Karpas-422 (cell line): Measurements from ENCODE around the gene LPAR1. TPM values are rescaled to one million over a fixed set of nuclear protein-coding genes. Genes with fewer than 3 reads are reported as not detected.

ENCODE experiments used
- DNase-seq: peaks from one replicate; pipeline ENCODE4 v3.0.0-alpha.2; 2015
- H2AFZ ChIP-seq: fragments of 200-600 bp; sonication (generic); 2 replicates; pipeline ENCODE4 v1.6.1; 2014; ENCODE audit warnings: antibody characterized with exemption, low read length, mixed read lengths
- H3K27ac ChIP-seq: fragments of 200-600 bp; sonication (generic); 2 replicates; pipeline ENCODE4 v1.5.1; 2014; ENCODE audit warnings: mild to moderate bottlenecking, low read length, moderate library complexity
- H3K27me3 ChIP-seq: fragments of 200-600 bp; sonication (generic); 2 replicates; pipeline ENCODE4 v1.6.1; 2014; ENCODE audit warnings: low read length, mixed read lengths
- H3K36me3 ChIP-seq: fragments of 200-600 bp; sonication (generic); 2 replicates; pipeline ENCODE4 v1.6.1; 2014; ENCODE audit warnings: low read length, mixed read lengths; ENCODE audit not compliant: insufficient read depth
- H3K4me1 ChIP-seq: fragments of 200-600 bp; sonication (generic); 2 replicates; pipeline ENCODE4 v1.6.1; 2014; ENCODE audit warnings: mild to moderate bottlenecking, low read length, mixed read lengths
- H3K4me2 ChIP-seq: fragments of 200-600 bp; sonication (generic); 2 replicates; pipeline ENCODE4 v1.6.1; 2014; ENCODE audit warnings: low read length, low read depth, mild to moderate bottlenecking; ENCODE audit not compliant: poor library complexity, severe bottlenecking
- H3K4me3 ChIP-seq: fragments of 200-600 bp; sonication (generic); 2 replicates; pipeline ENCODE4 v1.5.1; 2014; ENCODE audit warnings: mild to moderate bottlenecking, antibody characterized with exemption, low read length, mixed read lengths
- H3K79me2 ChIP-seq: fragments of 200-600 bp; sonication (generic); 2 replicates; pipeline ENCODE4 v1.6.1; 2014; ENCODE audit warnings: mild to moderate bottlenecking, low read length, mixed read lengths
- H3K9ac ChIP-seq: fragments of 200-600 bp; sonication (generic); 2 replicates; pipeline ENCODE4 v1.6.0; 2014; ENCODE audit warnings: low read length
- H3K9me2 ChIP-seq: fragments of 200-600 bp; sonication (generic), shearing (Covaris generic); replicated peaks from 2 replicates; pipeline ENCODE4 v1.6.0; 2014; ENCODE audit warnings: mild to moderate bottlenecking, low read length, moderate library complexity; ENCODE audit not compliant: insufficient read depth
- H3K9me3 ChIP-seq: fragments of 300-700, 200-600 bp; sonication (generic); 2 replicates; pipeline ENCODE4 v1.6.1; 2014; ENCODE audit warnings: low read length, mixed read lengths
- H4K20me1 ChIP-seq: fragments of 200-600 bp; sonication (generic); 2 replicates; pipeline ENCODE4 v1.6.1; 2014; ENCODE audit warnings: mild to moderate bottlenecking, antibody characterized with exemption, low read length, low read depth; ENCODE audit not compliant: insufficient read depth
- total RNA-seq: library from RNA; depleted of rRNA; stranded (reverse); fragments of >200 nt; shearing (Covaris generic); gene quantifications from 2 replicates; pipeline ENCODE4 v1.2.3, GENCODE V29; 2014; ENCODE audit warnings: low replicate concordance

Gene LPAR1
- total RNA-seq, 1 experiment from 2014 or later = not detected

DNA sequence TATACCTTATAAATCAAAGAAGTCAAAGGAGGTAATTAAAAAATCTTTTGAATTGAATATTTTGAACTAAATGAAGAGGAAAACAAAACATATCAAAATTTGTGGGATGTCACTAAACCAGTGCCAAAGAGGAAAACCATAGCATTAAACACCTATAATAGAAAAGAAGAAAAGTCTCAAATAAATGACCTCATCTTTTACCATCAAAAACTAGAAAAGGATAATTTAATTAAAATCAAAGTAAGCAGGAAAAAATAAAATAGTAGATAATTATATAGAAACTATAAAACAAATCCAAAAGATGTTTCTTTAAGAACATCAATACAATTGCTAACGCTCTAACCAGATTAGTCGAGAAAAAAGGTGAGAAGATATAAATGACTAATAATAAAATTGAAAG lies 47.8 kb downstream of the LPAR1 start:
- H3K9ac ChIP-seq = no peak overlapping the region
- no peaks in the 10 kb centered on the region; the same call in 1 of the 2 replicates for H3K9me2 ChIP-seq
- no peak overlapping the region for H3K4me2 ChIP-seq
- no peaks in the 10 kb centered on the region for H3K36me3 ChIP-seq
- no peaks in the 10 kb centered on the region for H3K9me3 ChIP-seq
- no peaks in the 10 kb centered on the region for H4K20me1 ChIP-seq
- H3K27ac ChIP-seq = no peak overlapping the region
- no peak overlapping the region for H3K4me3 ChIP-seq
- no peaks in the 10 kb centered on the region for H3K79me2 ChIP-seq
- no peaks in the 10 kb centered on the region for H3K4me1 ChIP-seq
- no peaks in the 10 kb centered on the region for H3K27me3 ChIP-seq
- H2AFZ ChIP-seq = no peak overlapping the region
- no peak for DNase-seq

- Histone ChIP-seq H3K36me3 (no peaks in the 10 kb centered on the region), H3K4me3 (no peak overlapping the region), H3K79me2 (no peaks in the 10 kb centered on the region), H3K9ac (no peak overlapping the region), H3K4me1 (no peaks in the 10 kb centered on the region), H3K9me3 (no peaks in the 10 kb centered on the region), H3K4me2 (no peak overlapping the region), H2AFZ (no peak overlapping the region), H4K20me1 (no peaks in the 10 kb centered on the region), H3K9me2 (no peaks in the 10 kb centered on the region), H3K27ac (no peak overlapping the region), H3K27me3 (no peaks in the 10 kb centered on the region)
- no peak for DNase-seq
Measured at GRCh38 chr9:110986529-110986928, 51.7 kb downstream of the LPAR1 start.

- no peaks in the 10 kb centered on the region for H4K20me1 ChIP-seq
- no peak overlapping the region for H3K4me3 ChIP-seq
Measured at GRCh38 chr9:110984890-110985437, 53.3 kb downstream of the LPAR1 start.

GRCh38 chr9:110980261-110980660 lies 58.0 kb downstream of the LPAR1 start:
- no peaks in the 10 kb centered on the region for H3K9me3 ChIP-seq
- no peaks in the 10 kb centered on the region for H3K79me2 ChIP-seq
- H3K27me3 ChIP-seq = no peaks in the 10 kb centered on the region
- H3K4me1 ChIP-seq = no peaks in the 10 kb centered on the region
- no peak overlapping the region for H2AFZ ChIP-seq
- no peaks in the 10 kb centered on the region for H4K20me1 ChIP-seq
- H3K4me2 ChIP-seq = no peak overlapping the region
- no peak overlapping the region for H3K4me3 ChIP-seq
- H3K9me2 ChIP-seq = no peaks in the 10 kb centered on the region; the same call in 1 of the 2 replicates
- H3K36me3 ChIP-seq = no peaks in the 10 kb centered on the region
- H3K9ac ChIP-seq = no peak overlapping the region
- H3K27ac ChIP-seq = no peak overlapping the region
- DNase-seq = no peak

More at GRCh38 chr9:110984890-110985437, 53.3 kb downstream of the LPAR1 start:
- Histone ChIP-seq H3K9me2 (no peaks in the 10 kb centered on the region; the same call in 1 of the 2 replicates), H3K4me2 (no peak overlapping the region), H3K9ac (no peak overlapping the region), H3K27me3 (no peaks in the 10 kb centered on the region), H3K4me1 (no peaks in the 10 kb centered on the region), H3K36me3 (no peaks in the 10 kb centered on the region), H2AFZ (no peak overlapping the region), H3K79me2 (no peaks in the 10 kb centered on the region), H3K9me3 (no peaks in the 10 kb centered on the region), H3K27ac (no peak overlapping the region)
- no peak for DNase-seq

DNA sequence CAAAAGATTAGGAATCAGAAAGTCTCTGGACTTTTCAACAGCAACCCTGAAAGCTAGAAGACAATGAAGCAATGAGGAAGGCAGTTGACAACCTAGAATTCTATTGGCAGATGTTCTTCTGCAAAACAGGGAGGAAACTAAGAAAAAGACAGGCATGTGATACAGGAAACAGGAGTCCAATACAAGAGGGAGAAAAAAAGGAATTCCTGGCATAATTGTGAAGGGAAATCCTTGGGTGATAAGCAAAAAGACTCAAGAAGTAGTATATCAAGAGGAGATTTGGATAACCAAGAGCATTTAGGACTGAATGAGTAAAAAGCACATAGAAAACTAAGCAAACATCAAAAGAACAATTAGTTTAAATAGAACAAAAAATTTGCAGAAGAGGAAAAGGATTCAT lies 58.6 kb downstream of the LPAR1 start:
- H3K4me1 ChIP-seq = no peaks in the 10 kb centered on the region
- H4K20me1 ChIP-seq = no peaks in the 10 kb centered on the region
- H3K9ac ChIP-seq = no peak overlapping the region
- no peaks in the 10 kb centered on the region for H3K27me3 ChIP-seq
- no peaks in the 10 kb centered on the region for H3K9me3 ChIP-seq
- H3K9me2 ChIP-seq = no peaks in the 10 kb centered on the region; the same call in 1 of the 2 replicates
- H3K79me2 ChIP-seq = no peaks in the 10 kb centered on the region
- no peak overlapping the region for H3K4me3 ChIP-seq
- no peak overlapping the region for H2AFZ ChIP-seq
- H3K27ac ChIP-seq = no peak overlapping the region
- H3K36me3 ChIP-seq = no peaks in the 10 kb centered on the region
- no peak for DNase-seq
- no peak overlapping the region for H3K4me2 ChIP-seq

GRCh38 chr9:110978516-110978915 lies 59.8 kb downstream of the LPAR1 start:
- H4K20me1 ChIP-seq = no peaks in the 10 kb centered on the region

DNA sequence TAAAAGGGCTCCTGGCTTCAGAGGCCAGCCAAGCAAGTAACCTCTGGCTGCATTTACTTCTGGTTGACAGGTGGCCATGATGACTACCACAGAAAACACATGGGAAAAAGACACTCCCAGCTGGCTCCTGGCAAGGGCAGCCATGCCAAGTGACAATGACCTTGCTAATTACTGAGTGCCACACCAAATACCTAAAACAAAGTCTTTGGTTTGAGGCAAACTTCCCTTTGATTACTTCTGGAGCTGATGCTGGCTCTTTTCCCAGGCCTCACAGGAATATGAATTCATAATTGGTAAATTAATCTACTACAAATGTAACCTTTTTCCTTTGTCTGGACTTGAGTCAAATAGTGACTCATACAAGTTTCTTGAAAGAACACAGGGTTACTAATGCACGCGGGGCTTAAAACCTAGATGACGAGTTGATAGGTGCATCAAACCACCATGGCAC lies 61.0 kb downstream of the LPAR1 start:
- Histone ChIP-seq H3K9ac (no peak overlapping the region), H3K27ac (no peak overlapping the region), H3K4me2 (no peak overlapping the region), H2AFZ (no peak overlapping the region), H3K79me2 (no peaks in the 10 kb centered on the region), H3K9me2 (no peaks in the 10 kb centered on the region; the same call in 1 of the 2 replicates), H4K20me1 (no peaks in the 10 kb centered on the region), H3K27me3 (no peaks in the 10 kb centered on the region), H3K4me3 (no peak overlapping the region), H3K36me3 (no peaks in the 10 kb centered on the region), H3K4me1 (no peaks in the 10 kb centered on the region), H3K9me3 (no peaks in the 10 kb centered on the region)
- no peak for DNase-seq

More at GRCh38 chr9:110978516-110978915, 59.8 kb downstream of the LPAR1 start:
- no peak overlapping the region for H3K4me3 ChIP-seq
- no peaks in the 10 kb centered on the region for H3K79me2 ChIP-seq
- H3K27ac ChIP-seq = no peak overlapping the region
- H3K9me3 ChIP-seq = no peaks in the 10 kb centered on the region
- no peaks in the 10 kb centered on the region; the same call in 1 of the 2 replicates for H3K9me2 ChIP-seq
- H3K4me1 ChIP-seq = no peaks in the 10 kb centered on the region
- no peak overlapping the region for H3K4me2 ChIP-seq
- DNase-seq = no peak
- H2AFZ ChIP-seq = no peak overlapping the region
- H3K9ac ChIP-seq = no peak overlapping the region
- no peaks in the 10 kb centered on the region for H3K27me3 ChIP-seq
- H3K36me3 ChIP-seq = no peaks in the 10 kb centered on the region

GRCh38 chr9:110975969-110976368 lies 62.3 kb downstream of the LPAR1 start:
- Histone ChIP-seq H3K9me2 (no peaks in the 10 kb centered on the region; the same call in 1 of the 2 replicates), H3K79me2 (no peaks in the 10 kb centered on the region), H3K9ac (no peak overlapping the region), H3K27ac (no peak overlapping the region), H3K9me3 (no peaks in the 10 kb centered on the region), H2AFZ (no peak overlapping the region), H3K4me2 (no peak overlapping the region), H3K4me3 (no peak overlapping the region), H3K36me3 (no peaks in the 10 kb centered on the region), H3K27me3 (no peaks in the 10 kb centered on the region), H3K4me1 (no peaks in the 10 kb centered on the region), H4K20me1 (no peaks in the 10 kb centered on the region)
- DNase-seq = no peak
